GM23248 (cell line): Measurements from ENCODE around the gene SLC12A3.

Source experiments
- EZH2 ChIP-seq: fragments of 200-600 bp; sonication (generic); IDR thresholded peaks from 2 replicates; pipeline ENCODE4 v1.6.1; 2018; ENCODE audit warnings: antibody characterized with exemption, mild to moderate bottlenecking; ENCODE audit not compliant: insufficient read depth, poor library complexity, severe bottlenecking
- EZH2phosphoT487 ChIP-seq: fragments of 200-600 bp; sonication (generic); IDR thresholded peaks from 2 replicates; pipeline ENCODE4 v1.6.1; 2018; ENCODE audit warnings: antibody characterized with exemption, moderate library complexity, mild to moderate bottlenecking, low read depth; ENCODE audit not compliant: insufficient read depth

DNA sequence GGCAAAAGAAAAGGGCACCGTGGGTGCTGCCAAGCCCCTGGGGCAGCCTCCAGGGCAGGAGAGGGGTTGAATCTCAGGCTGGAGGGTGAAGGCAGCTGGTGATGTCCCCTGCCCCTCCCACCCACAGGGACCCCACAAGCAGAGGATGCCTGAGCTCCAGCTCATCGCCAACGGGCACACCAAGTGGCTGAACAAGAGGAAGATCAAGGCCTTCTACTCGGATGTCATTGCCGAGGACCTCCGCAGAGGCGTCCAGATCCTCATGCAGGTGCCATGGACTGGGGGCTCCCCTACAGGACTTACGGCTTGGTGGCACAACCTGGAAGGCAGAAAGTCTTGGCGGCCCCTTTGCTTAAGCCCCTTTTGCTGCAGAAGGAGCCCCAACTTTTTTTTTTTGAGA, 21.8 kb downstream of the SLC12A3 start:
- TF ChIP-seq EZH2phosphoT487 (no peak), EZH2 (no peak)
